HFF-Myc (cell line): ENCODE results near the gene CLIC2.
A peak's percentile ranks its signal among the peaks of the same experiment; 100 is the strongest.
"Not testable (repeated sequence)": the region's sequence is repeated elsewhere in the genome, so short reads cannot be mapped to it uniquely, and the experiment has no call there.

ENCODE experiments used
- DNase-seq: peaks from one replicate; pipeline ENCODE4 v3.0.0-alpha.2; 2011; ENCODE audit warnings: low read depth; ENCODE audit errors: extremely low read depth
- H3K4me3 ChIP-seq: replicated peaks from 2 replicates; pipeline ENCODE4 v1.5.1; 2011; ENCODE audit warnings: low read depth, mild to moderate bottlenecking, control low read depth, low read length
- TF ChIP-seq, protein P1 (sequence below): IDR thresholded peaks from 2 replicates; pipeline ENCODE4 v1.5.1; 2012; ENCODE audit warnings: mild to moderate bottlenecking, low read depth, low read length, control low read depth; ENCODE audit errors: missing control alignments

The CLIC2 gene

DNA sequence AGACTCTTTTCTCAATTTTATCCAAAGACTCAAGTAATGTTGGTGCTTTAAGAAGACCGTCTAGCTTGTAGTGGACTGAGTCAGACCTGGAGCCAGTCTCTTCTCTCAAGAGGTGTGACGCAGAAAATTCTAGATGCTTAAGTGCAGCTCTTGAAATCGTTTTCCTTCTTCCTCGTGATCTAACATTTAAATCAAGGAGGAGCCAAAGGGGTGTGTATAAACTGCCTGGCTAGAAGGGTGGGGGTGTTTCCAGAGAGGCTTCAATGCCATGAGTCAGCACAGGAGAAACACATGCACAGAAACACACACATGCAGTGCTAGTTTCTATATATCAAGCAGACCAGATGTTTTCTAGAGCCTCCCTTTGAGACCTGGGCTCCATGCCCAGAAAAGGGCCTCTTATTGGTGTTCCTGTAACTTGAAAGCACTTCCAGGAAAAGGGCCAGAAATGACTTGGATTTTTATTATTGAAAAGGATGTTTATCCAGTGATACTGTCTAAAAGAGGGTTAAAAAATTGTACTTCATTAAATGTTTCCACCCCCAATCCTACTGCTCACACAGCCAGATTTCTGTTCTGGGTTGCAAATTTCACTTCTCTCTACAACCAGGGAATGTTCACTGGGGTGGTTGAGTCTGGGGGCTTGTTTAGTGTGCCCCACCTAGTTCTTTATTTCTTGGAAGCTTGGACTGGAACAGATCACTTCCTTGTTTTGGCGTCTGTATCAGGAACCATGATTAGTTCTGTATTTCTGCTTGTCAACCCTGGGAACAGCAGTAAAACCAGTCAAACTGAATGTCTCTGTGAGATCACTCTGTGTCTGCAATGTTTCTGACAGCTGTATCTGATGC is at the start of gene CLIC2:
Gene CLIC2, minus strand, starts transcription at position 129 of the 851 bp plus-strand sequence. CDS start 187 bp downstream, outside the sequence.
- no peak within 1 kb of the TSS for H3K4me3 ChIP-seq
- TF ChIP-seq, protein P1, sequence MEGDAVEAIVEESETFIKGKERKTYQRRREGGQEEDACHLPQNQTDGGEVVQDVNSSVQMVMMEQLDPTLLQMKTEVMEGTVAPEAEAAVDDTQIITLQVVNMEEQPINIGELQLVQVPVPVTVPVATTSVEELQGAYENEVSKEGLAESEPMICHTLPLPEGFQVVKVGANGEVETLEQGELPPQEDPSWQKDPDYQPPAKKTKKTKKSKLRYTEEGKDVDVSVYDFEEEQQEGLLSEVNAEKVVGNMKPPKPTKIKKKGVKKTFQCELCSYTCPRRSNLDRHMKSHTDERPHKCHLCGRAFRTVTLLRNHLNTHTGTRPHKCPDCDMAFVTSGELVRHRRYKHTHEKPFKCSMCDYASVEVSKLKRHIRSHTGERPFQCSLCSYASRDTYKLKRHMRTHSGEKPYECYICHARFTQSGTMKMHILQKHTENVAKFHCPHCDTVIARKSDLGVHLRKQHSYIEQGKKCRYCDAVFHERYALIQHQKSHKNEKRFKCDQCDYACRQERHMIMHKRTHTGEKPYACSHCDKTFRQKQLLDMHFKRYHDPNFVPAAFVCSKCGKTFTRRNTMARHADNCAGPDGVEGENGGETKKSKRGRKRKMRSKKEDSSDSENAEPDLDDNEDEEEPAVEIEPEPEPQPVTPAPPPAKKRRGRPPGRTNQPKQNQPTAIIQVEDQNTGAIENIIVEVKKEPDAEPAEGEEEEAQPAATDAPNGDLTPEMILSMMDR, result no peak
- peak; percentile 81 for DNase-seq

DNA sequence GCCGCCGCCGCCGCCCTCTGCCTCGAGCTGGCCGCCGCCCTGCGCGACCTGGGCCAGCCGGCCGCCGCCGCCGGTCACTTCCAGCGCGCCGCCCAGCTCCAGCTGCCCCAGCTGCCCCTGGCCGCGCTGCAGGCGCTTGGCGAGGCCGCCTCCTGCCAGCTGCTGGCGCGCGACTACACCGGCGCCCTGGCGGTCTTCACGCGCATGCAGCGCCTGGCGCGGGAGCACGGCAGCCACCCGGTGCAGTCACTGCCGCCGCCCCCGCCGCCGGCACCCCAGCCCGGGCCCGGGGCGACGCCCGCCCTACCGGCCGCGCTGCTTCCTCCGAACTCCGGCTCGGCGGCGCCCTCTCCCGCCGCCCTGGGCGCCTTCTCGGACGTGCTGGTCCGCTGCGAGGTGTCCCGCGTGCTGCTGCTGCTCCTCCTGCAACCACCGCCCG is 48.1 kb upstream of the CLIC2 start:
- not testable (repeated sequence) for DNase-seq, H3K4me3 ChIP-seq

DNA sequence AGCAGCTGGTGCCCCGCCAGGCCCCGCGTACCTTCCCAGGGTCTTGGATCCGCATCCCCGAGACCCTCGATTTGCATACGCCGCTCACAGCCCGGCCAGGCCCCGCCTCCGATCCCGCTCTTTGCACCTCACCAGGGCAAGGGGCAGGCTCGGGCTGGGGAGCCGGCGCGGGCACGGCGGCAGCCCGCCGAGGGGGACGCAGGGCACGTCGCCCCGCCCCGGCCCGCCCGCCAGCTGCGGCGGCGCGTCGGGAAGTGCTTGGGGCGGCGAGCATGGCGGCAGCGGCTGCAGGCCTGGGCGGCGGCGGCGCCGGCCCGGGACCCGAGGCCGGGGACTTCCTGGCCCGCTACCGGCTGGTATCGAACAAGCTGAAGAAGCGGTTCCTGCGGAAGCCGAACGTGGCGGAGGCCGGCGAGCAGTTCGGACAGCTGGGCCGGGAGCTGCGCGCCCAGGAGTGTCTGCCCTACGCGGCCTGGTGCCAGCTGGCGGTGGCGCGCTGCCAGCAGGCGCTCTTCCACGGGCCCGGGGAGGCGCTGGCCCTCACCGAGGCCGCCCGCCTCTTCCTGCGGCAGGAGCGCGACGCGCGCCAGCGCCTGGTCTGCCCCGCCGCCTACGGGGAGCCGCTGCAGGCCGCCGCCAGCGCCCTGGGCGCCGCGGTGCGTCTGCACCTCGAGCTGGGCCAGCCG is 47.6 kb upstream of the CLIC2 start, which contains the start of gene F8A2:
Gene F8A2, plus strand, starts transcription at position 253 of the 686 bp plus-strand sequence. Its CDS starts 20 bp downstream, at position 273.
- H3K4me3 ChIP-seq, DNase-seq: not testable (repeated sequence)

DNA sequence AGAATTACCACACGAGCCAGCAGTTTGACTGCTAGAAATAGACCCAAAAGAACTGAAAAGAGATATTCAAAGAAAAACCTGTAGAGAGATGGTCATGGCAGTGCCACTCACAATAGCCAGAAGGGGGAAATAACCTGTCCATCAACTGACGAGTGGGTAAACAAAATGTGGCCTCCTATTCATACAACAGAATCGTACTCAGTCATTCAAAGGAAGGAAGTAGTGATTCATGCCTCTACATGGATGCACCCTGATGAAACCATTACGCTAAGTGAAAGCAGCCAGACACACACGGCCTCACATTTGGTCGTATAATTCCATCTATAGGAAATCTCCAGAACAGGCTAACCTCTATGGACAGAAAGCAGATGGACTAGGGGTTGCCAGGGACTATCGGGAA is 45.4 kb upstream of the CLIC2 start:
- DNase-seq, H3K4me3 ChIP-seq: not testable (repeated sequence)

DNA sequence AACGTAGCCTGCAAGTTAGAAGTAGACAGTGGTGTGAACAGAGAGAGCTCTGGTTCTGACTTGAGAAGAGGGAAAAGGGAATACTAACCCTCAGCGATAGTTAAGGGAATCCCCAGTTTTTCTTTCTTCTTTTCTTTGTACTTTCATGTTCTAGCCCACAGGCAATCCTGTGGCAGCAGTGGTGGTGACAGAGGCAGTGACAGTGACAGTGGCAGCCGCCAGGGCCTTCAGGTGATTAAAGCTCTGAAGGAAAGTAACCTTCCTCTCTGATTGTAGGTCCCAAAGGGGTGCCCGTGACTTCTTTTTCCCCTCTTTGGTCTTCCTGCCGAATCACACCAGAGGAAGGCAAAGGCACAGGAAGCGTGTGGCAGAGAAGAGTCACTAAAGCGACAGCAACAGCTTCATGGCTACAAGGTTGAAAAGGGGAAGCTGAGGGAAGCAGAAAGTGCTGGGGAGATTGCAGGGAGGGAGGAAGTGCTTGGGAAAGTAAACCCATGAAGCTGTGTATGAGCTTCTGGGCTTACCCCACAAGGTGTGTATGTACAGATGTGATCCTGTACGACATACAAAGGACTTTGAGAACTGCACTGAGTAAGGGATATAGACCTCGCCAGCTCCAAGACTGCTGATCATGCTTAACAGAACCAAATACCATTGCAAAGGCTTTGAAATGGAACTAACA is 39.5 kb upstream of the CLIC2 start:
- DNase-seq, H3K4me3 ChIP-seq: not testable (repeated sequence)

DNA sequence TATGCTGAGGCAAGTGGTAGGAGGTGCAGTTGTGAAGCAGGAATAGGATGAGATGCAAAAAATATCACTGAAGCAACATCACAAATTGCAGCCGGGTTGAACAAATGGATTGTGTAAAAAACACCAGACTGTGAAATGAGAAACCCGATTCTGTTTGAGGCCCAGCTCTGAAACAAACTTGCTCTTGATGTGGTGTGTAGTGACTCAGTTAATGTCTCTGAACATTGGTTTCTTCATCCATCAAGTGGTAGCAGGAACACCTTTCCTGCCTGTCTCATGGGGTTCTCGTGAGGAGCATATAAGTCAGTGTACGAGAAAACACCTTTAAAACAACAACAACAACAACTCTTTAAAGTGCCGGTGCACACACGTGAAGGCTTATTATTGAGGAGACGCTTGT is 29.3 kb upstream of the CLIC2 start:
- DNase-seq, H3K4me3 ChIP-seq: not testable (repeated sequence)

DNA sequence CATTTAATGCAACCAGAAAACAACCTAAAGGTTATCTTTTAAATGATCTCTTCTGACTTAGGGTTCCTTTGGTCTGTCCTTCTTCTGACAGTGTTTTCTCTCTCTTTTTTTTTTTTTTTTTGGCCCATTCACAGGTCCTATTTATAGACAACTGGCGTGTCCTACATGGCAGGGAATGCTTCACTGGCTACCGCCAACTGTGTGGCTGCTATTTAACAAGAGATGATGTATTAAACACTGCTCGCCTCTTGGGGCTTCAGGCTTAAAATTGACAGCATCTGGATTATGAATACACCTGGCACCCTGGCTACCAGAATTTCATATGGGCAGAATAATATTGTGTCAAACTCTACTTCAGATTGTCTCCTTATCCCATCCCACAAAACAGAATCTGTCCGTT is 15.0 kb upstream of the CLIC2 start:
- DNase-seq, H3K4me3 ChIP-seq: not testable (repeated sequence)

DNA sequence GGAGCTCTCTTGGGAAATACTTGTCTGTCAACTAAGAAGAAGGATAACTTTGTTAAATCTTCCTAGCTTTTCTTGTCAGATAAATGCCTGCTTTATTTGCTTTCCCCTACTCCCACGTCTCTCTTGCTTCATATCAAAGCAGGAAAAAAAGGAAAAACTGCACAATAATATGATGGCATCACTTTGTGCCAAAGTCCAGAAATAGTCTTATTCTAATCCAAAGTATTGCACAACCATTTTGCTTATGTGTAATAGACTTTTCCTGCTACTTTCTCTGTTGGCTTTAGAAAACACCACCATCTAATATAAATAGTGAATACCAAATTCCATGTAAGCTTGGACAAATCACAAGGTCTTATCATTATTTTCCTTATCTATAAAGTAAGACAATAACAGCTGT is 11.3 kb upstream of the CLIC2 start:
- not testable (repeated sequence) for DNase-seq, H3K4me3 ChIP-seq

DNA sequence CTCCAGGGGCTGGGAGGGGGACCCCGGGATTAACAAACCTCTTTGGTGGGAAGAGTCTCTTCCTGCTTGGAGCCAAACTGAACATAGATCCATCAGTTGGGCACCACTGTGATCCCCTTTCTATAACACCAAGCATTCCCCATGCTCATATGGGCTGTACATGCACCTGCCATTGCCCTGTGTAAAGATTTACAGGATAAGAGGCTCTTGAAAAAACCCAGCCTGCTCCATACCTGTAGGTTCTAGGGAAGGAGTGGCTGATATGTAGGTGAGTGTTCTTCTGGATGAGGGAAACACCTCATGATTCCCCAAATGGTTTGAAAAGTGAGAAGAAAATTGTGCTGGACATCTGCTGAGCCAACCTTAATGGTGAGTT is 911 bp upstream of the CLIC2 start:
- DNase-seq, H3K4me3 ChIP-seq: not testable (repeated sequence)

DNA sequence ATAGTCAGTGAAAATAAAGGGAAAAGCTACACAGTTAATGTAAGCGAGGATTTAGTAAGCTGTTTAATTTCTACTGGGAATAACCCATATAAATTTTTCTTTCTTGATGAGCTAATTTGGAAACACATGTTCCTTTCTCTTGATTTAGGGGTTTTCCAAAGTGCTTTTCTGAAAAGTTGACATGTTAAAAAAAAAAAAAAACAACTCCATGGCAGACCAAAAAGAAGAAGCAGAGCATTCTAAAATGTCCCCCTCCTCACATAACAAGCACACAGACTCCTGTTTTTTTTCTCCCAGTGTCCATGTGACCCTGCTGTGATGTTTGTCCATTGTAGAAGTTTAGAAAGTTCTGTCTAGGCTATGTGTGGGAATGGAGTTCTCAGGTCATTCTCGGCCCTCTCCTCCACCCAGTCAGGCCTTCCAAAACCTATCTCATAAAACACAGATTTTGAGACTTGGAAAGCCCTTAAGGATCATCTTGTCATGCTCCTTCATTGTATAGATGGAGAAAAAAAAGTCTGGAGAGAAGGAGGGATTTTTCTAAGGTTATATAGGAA is 792 bp downstream of the CLIC2 start:
- TF ChIP-seq, protein P1, result no peak
- no peak overlapping the region for H3K4me3 ChIP-seq
- DNase-seq, result no peak

DNA sequence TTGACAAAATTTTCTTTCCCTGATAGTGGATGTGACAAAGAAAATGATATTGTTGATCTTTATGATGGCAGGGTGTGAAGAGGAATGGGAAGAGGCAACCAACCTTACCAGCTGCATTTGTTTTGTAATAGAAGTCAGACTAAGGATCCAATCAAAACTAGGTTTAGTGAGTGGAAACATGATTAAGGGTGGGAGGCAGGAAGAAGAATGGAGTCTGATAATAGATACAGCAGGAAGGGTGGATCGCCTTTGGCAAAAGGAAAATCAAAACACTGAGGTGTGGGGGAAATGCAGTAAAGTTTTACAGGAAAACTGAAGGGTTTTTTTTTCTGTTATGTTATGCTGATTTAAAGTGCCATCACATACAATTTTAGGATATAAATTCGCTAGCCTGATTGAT is 3.4 kb downstream of the CLIC2 start:
- TF ChIP-seq, protein P1, result no peak
- no peak overlapping the region for H3K4me3 ChIP-seq

More for the DNA sequence above, 3.4 kb downstream of the CLIC2 start:
- DNase-seq, result no peak
